A549 (cell line): ENCODE data around the gene TP73.

ENCODE experiments used
- FOXS1 ChIP-seq: fragments of 250-450 bp; sonication (Bioruptor Pico); IDR thresholded peaks from 2 replicates; pipeline ENCODE4 v1.5.0; 2020; ENCODE audit warnings: mild to moderate bottlenecking, moderate library complexity
- PHF8 ChIP-seq: fragments of 200-600 bp; sonication (generic); IDR thresholded peaks from 2 replicates; pipeline ENCODE4 v1.6.1; 2016; ENCODE audit warnings: low read depth, mild to moderate bottlenecking, antibody characterized with exemption, moderate library complexity, borderline replicate concordance
- POLR2A ChIP-seq: IDR thresholded peaks from 2 replicates; pipeline ENCODE4 v1.6.1; 2012; ENCODE audit warnings: mild to moderate bottlenecking, low read length
- RAD21 ChIP-seq, 2 experiments: fragments of >200 bp in 1 of 2; sonication (Bioruptor Twin) in 1 of 2; formaldehyde crosslinking in 1 of 2; IDR thresholded peaks in 1 of 2; conservative IDR thresholded peaks in 1 of 2; 2 replicates in 1 of 2; 3 replicates in 1 of 2; pipeline ENCODE4 v1.6.1; 2012 to 2018; ENCODE audit warnings: inconsistent platforms in 1 of 2
- TF ChIP-seq, protein P1 (sequence below): fragments of 200-600 bp; sonication (generic); IDR thresholded peaks from 2 replicates; pipeline ENCODE4 v1.6.1; 2016; ENCODE audit warnings: antibody characterized with exemption, mild to moderate bottlenecking, moderate library complexity
- TF ChIP-seq, protein P2 (sequence below): fragments of >200 bp; sonication (Bioruptor Twin); formaldehyde crosslinking; IDR thresholded peaks from 3 replicates; pipeline ENCODE4 v1.5.1; 2016

DNA sequence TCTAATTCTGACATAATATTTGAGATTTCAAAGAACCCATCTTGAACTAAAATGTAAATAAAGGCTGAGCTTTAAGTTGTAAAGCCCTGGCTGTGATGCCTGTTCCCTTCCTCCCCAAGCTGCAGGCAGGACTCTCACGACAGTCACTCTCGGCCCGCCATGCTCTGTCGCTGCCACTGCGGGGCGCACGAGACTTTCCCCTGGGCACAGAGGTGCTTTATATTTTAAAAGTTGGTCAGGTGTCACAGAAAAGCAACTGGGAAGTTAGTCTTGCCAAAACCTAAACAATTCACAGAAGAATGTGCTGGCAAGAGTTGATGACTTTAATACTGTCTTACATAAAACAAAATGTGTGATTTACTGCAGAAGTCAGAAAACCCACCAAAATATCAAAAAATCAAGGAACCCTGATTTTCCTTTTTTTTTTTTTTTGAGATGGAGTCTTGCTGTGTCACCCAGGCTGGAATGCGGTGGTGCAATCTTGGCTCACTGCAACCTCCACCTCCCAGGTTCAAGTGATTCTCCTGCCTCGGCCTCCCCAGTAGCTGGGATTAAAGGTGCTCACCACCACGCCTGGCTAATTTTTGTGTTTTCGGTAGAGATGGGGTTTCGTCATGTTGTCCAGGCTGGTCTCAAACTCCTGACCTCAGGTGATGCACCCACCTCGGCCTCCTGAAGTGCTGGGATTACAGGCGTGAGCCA lies 133.3 kb downstream of the TP73 start:
- TF ChIP-seq, protein P1, sequence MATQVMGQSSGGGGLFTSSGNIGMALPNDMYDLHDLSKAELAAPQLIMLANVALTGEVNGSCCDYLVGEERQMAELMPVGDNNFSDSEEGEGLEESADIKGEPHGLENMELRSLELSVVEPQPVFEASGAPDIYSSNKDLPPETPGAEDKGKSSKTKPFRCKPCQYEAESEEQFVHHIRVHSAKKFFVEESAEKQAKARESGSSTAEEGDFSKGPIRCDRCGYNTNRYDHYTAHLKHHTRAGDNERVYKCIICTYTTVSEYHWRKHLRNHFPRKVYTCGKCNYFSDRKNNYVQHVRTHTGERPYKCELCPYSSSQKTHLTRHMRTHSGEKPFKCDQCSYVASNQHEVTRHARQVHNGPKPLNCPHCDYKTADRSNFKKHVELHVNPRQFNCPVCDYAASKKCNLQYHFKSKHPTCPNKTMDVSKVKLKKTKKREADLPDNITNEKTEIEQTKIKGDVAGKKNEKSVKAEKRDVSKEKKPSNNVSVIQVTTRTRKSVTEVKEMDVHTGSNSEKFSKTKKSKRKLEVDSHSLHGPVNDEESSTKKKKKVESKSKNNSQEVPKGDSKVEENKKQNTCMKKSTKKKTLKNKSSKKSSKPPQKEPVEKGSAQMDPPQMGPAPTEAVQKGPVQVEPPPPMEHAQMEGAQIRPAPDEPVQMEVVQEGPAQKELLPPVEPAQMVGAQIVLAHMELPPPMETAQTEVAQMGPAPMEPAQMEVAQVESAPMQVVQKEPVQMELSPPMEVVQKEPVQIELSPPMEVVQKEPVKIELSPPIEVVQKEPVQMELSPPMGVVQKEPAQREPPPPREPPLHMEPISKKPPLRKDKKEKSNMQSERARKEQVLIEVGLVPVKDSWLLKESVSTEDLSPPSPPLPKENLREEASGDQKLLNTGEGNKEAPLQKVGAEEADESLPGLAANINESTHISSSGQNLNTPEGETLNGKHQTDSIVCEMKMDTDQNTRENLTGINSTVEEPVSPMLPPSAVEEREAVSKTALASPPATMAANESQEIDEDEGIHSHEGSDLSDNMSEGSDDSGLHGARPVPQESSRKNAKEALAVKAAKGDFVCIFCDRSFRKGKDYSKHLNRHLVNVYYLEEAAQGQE, result no peak
- TF ChIP-seq, protein P2, sequence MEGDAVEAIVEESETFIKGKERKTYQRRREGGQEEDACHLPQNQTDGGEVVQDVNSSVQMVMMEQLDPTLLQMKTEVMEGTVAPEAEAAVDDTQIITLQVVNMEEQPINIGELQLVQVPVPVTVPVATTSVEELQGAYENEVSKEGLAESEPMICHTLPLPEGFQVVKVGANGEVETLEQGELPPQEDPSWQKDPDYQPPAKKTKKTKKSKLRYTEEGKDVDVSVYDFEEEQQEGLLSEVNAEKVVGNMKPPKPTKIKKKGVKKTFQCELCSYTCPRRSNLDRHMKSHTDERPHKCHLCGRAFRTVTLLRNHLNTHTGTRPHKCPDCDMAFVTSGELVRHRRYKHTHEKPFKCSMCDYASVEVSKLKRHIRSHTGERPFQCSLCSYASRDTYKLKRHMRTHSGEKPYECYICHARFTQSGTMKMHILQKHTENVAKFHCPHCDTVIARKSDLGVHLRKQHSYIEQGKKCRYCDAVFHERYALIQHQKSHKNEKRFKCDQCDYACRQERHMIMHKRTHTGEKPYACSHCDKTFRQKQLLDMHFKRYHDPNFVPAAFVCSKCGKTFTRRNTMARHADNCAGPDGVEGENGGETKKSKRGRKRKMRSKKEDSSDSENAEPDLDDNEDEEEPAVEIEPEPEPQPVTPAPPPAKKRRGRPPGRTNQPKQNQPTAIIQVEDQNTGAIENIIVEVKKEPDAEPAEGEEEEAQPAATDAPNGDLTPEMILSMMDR, result peak; percentile 31; the same call in 2 of the 3 replicates
- TF ChIP-seq FOXS1, result no peak
- no peak for TF ChIP-seq POLR2A
- no peak for TF ChIP-seq PHF8
- peak; percentile 17 to 40; a peak in 2 of 5 replicates for TF ChIP-seq RAD21 (conservative IDR thresholded peaks at IDR 0.05 in 1 of 2, IDR thresholded peaks at IDR 0.05 in 1 of 2)
